HepG2 (cell line): ENCODE measurements around the gene COLGALT1. TPM values are rescaled to one million over a fixed set of nuclear protein-coding genes. Genes with fewer than 3 reads are reported as not detected.

Experiments
- ATAC-seq: fragments of 200-7000 bp; cut with Tn5 transposase; 3 replicates; pipeline ENCODE4 v1.9.1; 2020; ENCODE audit warnings: mild to moderate bottlenecking, moderate library complexity
- BruUV-seq: library from RNA; stranded (reverse); fragments of 400-500 nt; replicated peaks from 2 replicates; lab custom pipeline; 2021; lab: Mats Ljungman, UMichigan
- CTCF ChIA-PET: fragments of 300-600 bp; formaldehyde crosslinking; extraction: SDS; loops from one replicate; lab custom pipeline; 2021; ENCODE audit warnings: low total read pairs, inconsistent platforms, low intra/inter-chr PET ratio; lab: Yijun Ruan, JAX
- POLR2A ChIA-PET: fragments of 350-600 bp; sonication (Branson Sonifier 250); formaldehyde crosslinking; loops from one replicate; lab custom pipeline; 2020; ENCODE audit warnings: antibody characterized with exemption, inconsistent platforms; lab: Yijun Ruan, JAX
- DNase-seq: peaks from one replicate; pipeline ENCODE4 v3.0.0-alpha.2; 2015; ENCODE audit warnings: low spot score
- FAIRE-seq: peaks from 3 replicates; lab custom pipeline; 2011; peaks lifted over from hg19 to GRCh38; lab: Jason Lieb, UNC
- H2AFZ ChIP-seq: one replicate; pipeline ENCODE4 v1.6.1; 2011; ENCODE audit warnings: low read length, inconsistent platforms
- H3K27ac ChIP-seq: fragments of 300-600 bp; 3 replicates; pipeline ENCODE4 v1.8.0; 2011; ENCODE audit warnings: mixed run types, mild to moderate bottlenecking, mixed read lengths, low read length, inconsistent platforms; ENCODE audit not compliant: insufficient read depth; ENCODE audit errors: extremely low read length
- H3K27me3 ChIP-seq, 2 experiments: fragments of 200-600 bp in 1 of 2; 2 replicates in 1 of 2; 3 replicates in 1 of 2; pipeline versions ENCODE4 v1.6.0 to v1.8.0; 2011; ENCODE audit warnings: low read length in 2 of 2, mild to moderate bottlenecking in 2 of 2, moderate library complexity in 2 of 2, inconsistent platforms in 1 of 2; ENCODE audit not compliant: insufficient read depth in 2 of 2, control insufficient read depth in 1 of 2
- H3K36me3 ChIP-seq, 2 experiments: fragments of 200-600 bp in 1 of 2; replicated peaks in 1 of 2; 2 replicates in 1 of 2; 3 replicates in 1 of 2; pipeline versions ENCODE4 v1.5.1 to v1.8.0; 2011; ENCODE audit warnings: low read length in 2 of 2, inconsistent platforms in 1 of 2; ENCODE audit not compliant: insufficient read depth in 2 of 2, control insufficient read depth in 1 of 2
- H3K4me1 ChIP-seq: 2 replicates; pipeline ENCODE4 v1.5.1; 2012; ENCODE audit warnings: low read length, inconsistent platforms; ENCODE audit not compliant: insufficient read depth
- H3K4me2 ChIP-seq: 2 replicates; pipeline ENCODE4 v1.6.0; 2011; ENCODE audit warnings: low read depth, low read length, inconsistent platforms
- H3K4me3 ChIP-seq, 3 experiments: fragments of 200-600 bp in 1 of 3; sonication (generic), shearing (Covaris generic) in 1 of 3; replicated peaks in 1 of 3; 2 replicates each; pipeline ENCODE4 v1.5.1; 2011 to 2016; ENCODE audit warnings: low read length in 3 of 3, inconsistent platforms in 2 of 3, low read depth in 2 of 3, mild to moderate bottlenecking in 2 of 3, control low read depth in 1 of 3, mixed read lengths in 1 of 3; ENCODE audit not compliant: insufficient read depth in 1 of 3
- H3K79me2 ChIP-seq: one replicate; pipeline ENCODE4 v1.6.1; 2011; ENCODE audit warnings: low read length, inconsistent platforms; ENCODE audit not compliant: insufficient read depth
- H3K9ac ChIP-seq: 2 replicates; pipeline ENCODE4 v1.6.0; 2011; ENCODE audit warnings: mild to moderate bottlenecking, low read depth, low read length, inconsistent platforms; ENCODE audit not compliant: insufficient read depth
- H3K9me3 ChIP-seq: 2 replicates; pipeline ENCODE4 v1.5.1; 2012; ENCODE audit warnings: mild to moderate bottlenecking, low read length
- H4K20me1 ChIP-seq: 2 replicates; pipeline ENCODE4 v1.6.0; 2011; ENCODE audit warnings: inconsistent platforms, mild to moderate bottlenecking, low read length, moderate library complexity; ENCODE audit not compliant: insufficient read depth
- IKZF1 ChIP-seq: fragments of 450-650 bp; IDR thresholded peaks from 2 replicates; pipeline ENCODE4 v1.7.1; 2016
- WGBS: methylation state at CpG from one replicate; pipeline ENCODE4 v1.1.6; 2017; ENCODE audit warnings: low lambda C conversion rate; 5-methylcytosine and 5-hydroxymethylcytosine counted together
- in situ Hi-C: cut with HindIII; loops from 2 replicates; pipeline ENCODE4 v1.10.0; 2017; ENCODE audit warnings: low pct_unique_long_range_greater_than_20kb; ENCODE audit not compliant: extremely low pct_ligation_motif_present
- intact Hi-C: fragments of 100-400 bp; cut with micrococcal nuclease; formaldehyde crosslinking; loops from one replicate; pipeline ENCODE4 v1.10.0; 2022; ENCODE audit not compliant: unreplicated experiment
- polyA plus RNA-seq, 8 experiments: library from polyadenylated mRNA; depleted of rRNA in 3 of 8; stranded (reverse) in 7 of 8; unstranded in 1 of 8; fragments of >200 nt; fragmentation: Illumina TruSeq in 4 of 8; extraction: Trizol in 4 of 8; gene quantifications; 2 replicates each; pipeline versions ENCODE4 v1.2.1 to v1.2.3, GENCODE V29; 2011 to 2016; ENCODE audit warnings: low read depth in 4 of 8, missing spikeins in 1 of 8, mixed read lengths in 1 of 8; ENCODE audit not compliant: insufficient read depth in 1 of 8
- total RNA-seq, 5 experiments: library from RNA; depleted of rRNA; stranded (reverse); fragments of >200 nt; fragmentation: Illumina TruSeq; extraction: Trizol; gene quantifications; 2 replicates each; pipeline ENCODE4 v1.2.3, GENCODE V29; 2016; ENCODE audit warnings: low read depth in 1 of 5
- TF ChIP-seq, protein P1 (sequence below): fragments of 450-650 bp; IDR thresholded peaks from 2 replicates; pipeline ENCODE4 v1.6.1; 2016
- TF ChIP-seq, protein P2 (sequence below): sonication (generic); formaldehyde crosslinking; IDR thresholded peaks from 2 replicates; pipeline ENCODE4 v1.8.0; 2022; ENCODE audit warnings: mild to moderate bottlenecking, missing genetic modification reagents; ENCODE audit not compliant: insufficient replicate concordance

Gene COLGALT1
- total and polyA plus RNA-seq, 2 of the 13 experiments (the other 11 are each of a cell fraction or from before 2014, with no cell fraction given): 58.0 to 211 TPM

DNA sequence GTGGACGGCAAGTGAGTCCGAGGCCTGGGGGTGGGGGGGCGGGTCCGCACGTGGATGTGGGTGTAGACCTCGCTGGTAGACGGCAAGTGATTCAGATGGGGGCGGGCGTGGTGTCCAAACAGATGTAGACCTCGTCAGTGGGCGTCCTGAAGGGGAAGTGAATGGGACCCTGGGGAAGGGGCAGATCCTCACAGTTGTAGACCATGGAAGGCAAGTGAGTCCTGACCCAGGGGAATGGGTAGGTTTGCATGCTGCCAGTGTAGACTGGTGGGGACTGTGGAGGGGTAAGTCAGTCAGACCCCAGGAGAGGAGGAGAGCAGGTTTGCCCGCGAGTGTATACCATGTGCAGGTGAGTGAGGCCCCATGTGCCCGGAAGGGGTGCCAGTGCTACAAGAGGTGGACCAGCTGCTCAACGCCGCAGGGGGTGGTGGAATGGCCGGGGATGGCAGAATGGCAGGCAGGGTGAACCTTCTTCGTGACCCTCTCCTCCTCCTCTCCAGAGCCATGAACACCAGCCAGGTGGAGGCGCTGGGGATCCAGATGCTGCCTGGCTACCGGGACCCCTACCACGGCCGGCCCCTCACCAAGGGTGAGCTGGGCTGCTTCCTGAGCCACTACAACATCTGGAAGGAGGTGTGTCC lies 22.1 kb downstream of the COLGALT1 start:
- Histone ChIP-seq H3K4me2 (no peak overlapping the region), H2AFZ (no peak overlapping the region), H3K36me3 (peaks cover 16 to 50% of the 10 kb centered on the region in 2 experiments), H3K4me1 (no peaks in the 10 kb centered on the region), H3K27me3 (no peaks in the 10 kb centered on the region), H3K9ac (no peak overlapping the region)
- BruUV-seq: no TSS peak
- no peak for ATAC-seq
- 97% methylated on average over 18 of the region's 22 CpGs for WGBS
- TF ChIP-seq, protein P1, sequence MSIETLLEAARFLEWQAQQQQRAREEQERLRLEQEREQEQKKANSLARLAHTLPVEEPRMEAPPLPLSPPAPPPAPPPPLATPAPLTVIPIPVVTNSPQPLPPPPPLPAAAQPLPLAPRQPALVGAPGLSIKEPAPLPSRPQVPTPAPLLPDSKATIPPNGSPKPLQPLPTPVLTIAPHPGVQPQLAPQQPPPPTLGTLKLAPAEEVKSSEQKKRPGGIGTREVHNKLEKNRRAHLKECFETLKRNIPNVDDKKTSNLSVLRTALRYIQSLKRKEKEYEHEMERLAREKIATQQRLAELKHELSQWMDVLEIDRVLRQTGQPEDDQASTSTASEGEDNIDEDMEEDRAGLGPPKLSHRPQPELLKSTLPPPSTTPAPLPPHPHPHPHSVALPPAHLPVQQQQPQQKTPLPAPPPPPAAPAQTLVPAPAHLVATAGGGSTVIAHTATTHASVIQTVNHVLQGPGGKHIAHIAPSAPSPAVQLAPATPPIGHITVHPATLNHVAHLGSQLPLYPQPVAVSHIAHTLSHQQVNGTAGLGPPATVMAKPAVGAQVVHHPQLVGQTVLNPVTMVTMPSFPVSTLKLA: peak; percentile 70
- TF ChIP-seq, protein P2, sequence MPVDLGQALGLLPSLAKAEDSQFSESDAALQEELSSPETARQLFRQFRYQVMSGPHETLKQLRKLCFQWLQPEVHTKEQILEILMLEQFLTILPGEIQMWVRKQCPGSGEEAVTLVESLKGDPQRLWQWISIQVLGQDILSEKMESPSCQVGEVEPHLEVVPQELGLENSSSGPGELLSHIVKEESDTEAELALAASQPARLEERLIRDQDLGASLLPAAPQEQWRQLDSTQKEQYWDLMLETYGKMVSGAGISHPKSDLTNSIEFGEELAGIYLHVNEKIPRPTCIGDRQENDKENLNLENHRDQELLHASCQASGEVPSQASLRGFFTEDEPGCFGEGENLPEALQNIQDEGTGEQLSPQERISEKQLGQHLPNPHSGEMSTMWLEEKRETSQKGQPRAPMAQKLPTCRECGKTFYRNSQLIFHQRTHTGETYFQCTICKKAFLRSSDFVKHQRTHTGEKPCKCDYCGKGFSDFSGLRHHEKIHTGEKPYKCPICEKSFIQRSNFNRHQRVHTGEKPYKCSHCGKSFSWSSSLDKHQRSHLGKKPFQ: no peak
- no peak for TF ChIP-seq IKZF1
- TF ChIP-seq, all 625 proteins: peak for 1
- intact Hi-C loops: no loop called here
- DNase-seq: no peak
- ChIA-PET POLR2A (no interaction called here), CTCF (no interaction called here)
- H3K9me3 ChIP-seq: no peaks in the 10 kb centered on the region
- H3K4me3 ChIP-seq: no peak overlapping the region
- in situ Hi-C loops: loop anchor here (10.0 kb wide), 1 partner anchor 123 kb away; no protein-coding TSS in a partner anchor
- FAIRE-seq: no peak
- no peak overlapping the region for H3K27ac ChIP-seq
- no peaks in the 10 kb centered on the region for H3K79me2 ChIP-seq
- H4K20me1 ChIP-seq: peaks cover 2% of the 10 kb centered on the region; the same call in 1 of the 2 replicates
